ENCODE measurements around the gene COPB1.
A peak's percentile ranks its signal among the peaks of the same experiment; 100 is the strongest.
"Not testable (repeated sequence)": the region's sequence is repeated elsewhere in the genome, so short reads cannot be mapped to it uniquely, and the experiment has no call there.

The COPB1 gene

DNA sequence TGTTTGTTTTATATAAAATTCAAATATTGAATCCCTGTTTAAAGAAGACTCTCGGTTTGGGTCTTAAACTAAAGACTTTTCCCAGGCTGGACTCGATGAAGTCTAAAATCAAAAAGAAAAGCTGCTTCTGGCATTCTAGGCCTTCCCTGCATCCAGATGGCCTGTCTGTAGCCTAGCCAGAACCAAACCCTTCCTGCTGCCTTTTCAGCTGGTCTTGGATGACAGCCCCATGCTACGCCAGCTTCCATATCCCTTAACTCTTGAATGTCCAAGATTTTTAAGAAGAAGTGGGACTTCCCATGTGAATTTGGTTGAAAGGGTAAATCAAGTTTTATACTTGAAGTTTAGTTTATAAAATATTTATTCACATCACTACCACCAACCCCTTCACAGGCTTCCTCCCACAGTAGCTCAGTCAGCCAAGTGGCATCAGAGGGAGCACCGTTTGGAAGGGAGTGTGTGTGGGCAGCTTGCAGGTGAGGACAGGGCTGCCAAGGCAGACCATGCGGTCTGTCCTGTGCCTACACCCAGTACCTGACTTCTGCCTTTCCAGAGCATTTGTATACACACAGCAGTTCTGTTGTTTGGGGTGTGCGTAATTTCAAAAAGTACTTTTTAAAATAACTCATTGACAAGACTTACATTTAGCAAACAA, 38.8 kb upstream of the COPB1 start:
- no peak overlapping the region for H3K27ac ChIP-seq (ENCODE audit: insufficient read depth, low read length, poor library complexity, severe bottlenecking)
- H3K9me3 ChIP-seq (ENCODE audit: control insufficient read depth, low read length) = no peaks in the 10 kb centered on the region
- H3K27me3 ChIP-seq (replicated peaks; ENCODE audit: control insufficient read depth, insufficient read depth, low read length, poor library complexity, severe bottlenecking) = no peaks in the 10 kb centered on the region
- H3K36me3 ChIP-seq (ENCODE audit: control insufficient read depth, insufficient read depth, low read length) = no peaks in the 10 kb centered on the region
- no peaks in the 10 kb centered on the region for H3K4me1 ChIP-seq (ENCODE audit: control insufficient read depth, insufficient read depth, low read length, poor library complexity, severe bottlenecking)
- H3K4me3 ChIP-seq (ENCODE audit: insufficient read depth, low read depth, low read length, poor library complexity, severe bottlenecking) = no peak overlapping the region
- DNase-seq = no peak

DNA sequence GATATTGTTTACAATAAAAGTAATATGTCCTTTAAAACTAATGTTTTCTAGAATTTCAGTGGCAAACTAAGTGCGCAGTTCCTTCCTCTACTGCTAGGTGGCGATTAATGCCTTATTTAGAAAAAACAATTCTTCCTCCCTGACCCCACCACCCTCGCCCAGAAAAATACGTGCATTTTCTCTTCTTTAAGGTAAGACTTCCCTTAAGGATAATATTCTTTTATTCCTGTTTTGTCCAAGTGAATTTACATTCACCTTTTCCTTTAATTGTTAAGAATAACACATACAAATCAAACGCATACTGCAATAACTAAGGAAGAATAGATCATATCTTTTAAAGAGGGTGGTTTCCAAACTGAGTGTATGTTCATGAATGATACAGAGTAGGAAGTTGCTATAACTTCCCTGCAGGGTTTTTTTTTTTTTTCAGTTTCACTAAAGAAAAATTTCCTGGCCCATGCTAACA, 37.6 kb upstream of the COPB1 start:
- peak in 1 of 3 donors; percentile 7 for DNase-seq
- Histone ChIP-seq H3K9me3 (ENCODE audit: control insufficient read depth, low read length) (no peaks in the 10 kb centered on the region), H3K27me3 (replicated peaks; ENCODE audit: control insufficient read depth, insufficient read depth, low read length, poor library complexity, severe bottlenecking) (no peaks in the 10 kb centered on the region), H3K27ac (ENCODE audit: insufficient read depth, low read length, poor library complexity, severe bottlenecking) (peak overlapping the region; percentile 69), H3K36me3 (ENCODE audit: control insufficient read depth, insufficient read depth, low read length) (no peaks in the 10 kb centered on the region), H3K4me1 (ENCODE audit: control insufficient read depth, insufficient read depth, low read length, poor library complexity, severe bottlenecking) (no peaks in the 10 kb centered on the region), H3K4me3 (ENCODE audit: insufficient read depth, low read depth, low read length, poor library complexity, severe bottlenecking) (no peak overlapping the region)

DNA sequence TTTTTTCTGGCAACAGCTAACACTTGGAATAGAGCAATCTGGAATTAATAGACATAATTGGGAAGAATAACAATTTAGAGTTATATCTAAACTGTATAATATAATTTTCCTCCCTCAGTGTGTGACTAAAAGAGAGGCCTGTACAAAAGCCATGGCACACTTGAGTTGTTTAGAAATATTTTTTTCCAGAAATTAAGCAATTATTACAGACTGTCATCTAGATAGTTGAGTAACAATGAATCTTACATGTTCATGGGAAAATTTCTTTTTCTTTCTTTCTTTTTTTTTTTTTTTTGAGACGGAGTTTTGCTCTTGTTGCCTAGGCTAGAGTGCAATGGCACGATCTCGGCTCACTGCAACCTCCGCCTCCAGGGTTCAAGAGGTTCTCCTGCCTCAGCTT, 35.6 kb upstream of the COPB1 start:
- H3K4me1 ChIP-seq (ENCODE audit: control insufficient read depth, insufficient read depth, low read length, poor library complexity, severe bottlenecking); H3K27ac ChIP-seq (ENCODE audit: insufficient read depth, low read length, poor library complexity, severe bottlenecking); H3K4me3 ChIP-seq (ENCODE audit: insufficient read depth, low read depth, low read length, poor library complexity, severe bottlenecking); H3K27me3 ChIP-seq (replicated peaks; ENCODE audit: control insufficient read depth, insufficient read depth, low read length, poor library complexity, severe bottlenecking); H3K36me3 ChIP-seq (ENCODE audit: control insufficient read depth, insufficient read depth, low read length); H3K9me3 ChIP-seq (ENCODE audit: control insufficient read depth, low read length); DNase-seq: not testable (repeated sequence)

DNA sequence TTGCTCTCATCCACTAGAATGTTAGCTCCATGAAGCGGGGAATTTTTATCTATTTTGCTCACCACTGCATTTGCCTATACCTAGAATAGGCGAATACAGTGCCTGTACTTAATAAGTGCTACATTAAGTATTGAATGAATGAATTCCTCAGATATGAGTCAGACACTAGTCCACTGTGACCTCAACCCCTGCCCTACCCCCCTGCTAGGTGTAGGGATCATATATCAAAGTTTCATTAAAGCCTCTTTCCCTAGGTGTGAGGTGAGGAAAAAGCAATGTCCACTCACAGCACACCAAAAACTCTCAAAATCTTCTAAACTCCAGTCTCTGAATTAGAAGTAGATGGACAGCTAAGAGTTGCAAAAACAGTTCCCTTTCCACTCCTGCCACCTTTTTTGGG, 30.3 kb upstream of the COPB1 start:
- Histone ChIP-seq H3K4me3 (ENCODE audit: insufficient read depth, low read depth, low read length, poor library complexity, severe bottlenecking) (no peak overlapping the region), H3K27me3 (replicated peaks; ENCODE audit: control insufficient read depth, insufficient read depth, low read length, poor library complexity, severe bottlenecking) (no peaks in the 10 kb centered on the region), H3K36me3 (ENCODE audit: control insufficient read depth, insufficient read depth, low read length) (no peaks in the 10 kb centered on the region), H3K4me1 (ENCODE audit: control insufficient read depth, insufficient read depth, low read length, poor library complexity, severe bottlenecking) (no peaks in the 10 kb centered on the region), H3K9me3 (ENCODE audit: control insufficient read depth, low read length) (no peaks in the 10 kb centered on the region), H3K27ac (ENCODE audit: insufficient read depth, low read length, poor library complexity, severe bottlenecking) (no peak overlapping the region)
- DNase-seq = no peak

DNA sequence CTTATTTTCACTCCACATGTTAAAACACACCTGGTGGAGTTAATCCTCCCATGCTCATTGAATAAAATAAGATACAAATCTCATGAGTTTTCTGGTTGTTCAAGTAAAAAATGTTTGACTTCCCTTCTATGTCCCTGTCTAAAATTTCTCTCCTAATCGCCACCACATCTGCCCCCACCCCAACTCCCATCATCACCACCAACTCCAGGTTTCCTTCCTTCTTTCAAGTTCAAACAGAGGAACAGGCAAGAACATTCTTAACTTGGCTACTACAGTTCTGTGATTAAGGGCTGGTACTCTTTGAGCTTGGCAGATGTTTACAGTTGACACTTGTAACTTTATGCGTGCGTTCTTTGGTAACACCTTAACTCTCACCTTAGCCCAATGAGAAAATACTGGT, 29.7 kb upstream of the COPB1 start:
- Histone ChIP-seq H3K4me1 (ENCODE audit: control insufficient read depth, insufficient read depth, low read length, poor library complexity, severe bottlenecking) (no peaks in the 10 kb centered on the region), H3K27ac (ENCODE audit: insufficient read depth, low read length, poor library complexity, severe bottlenecking) (no peak overlapping the region), H3K27me3 (replicated peaks; ENCODE audit: control insufficient read depth, insufficient read depth, low read length, poor library complexity, severe bottlenecking) (no peaks in the 10 kb centered on the region), H3K9me3 (ENCODE audit: control insufficient read depth, low read length) (no peaks in the 10 kb centered on the region), H3K4me3 (ENCODE audit: insufficient read depth, low read depth, low read length, poor library complexity, severe bottlenecking) (no peak overlapping the region), H3K36me3 (ENCODE audit: control insufficient read depth, insufficient read depth, low read length) (no peaks in the 10 kb centered on the region)
- DNase-seq = no peak

DNA sequence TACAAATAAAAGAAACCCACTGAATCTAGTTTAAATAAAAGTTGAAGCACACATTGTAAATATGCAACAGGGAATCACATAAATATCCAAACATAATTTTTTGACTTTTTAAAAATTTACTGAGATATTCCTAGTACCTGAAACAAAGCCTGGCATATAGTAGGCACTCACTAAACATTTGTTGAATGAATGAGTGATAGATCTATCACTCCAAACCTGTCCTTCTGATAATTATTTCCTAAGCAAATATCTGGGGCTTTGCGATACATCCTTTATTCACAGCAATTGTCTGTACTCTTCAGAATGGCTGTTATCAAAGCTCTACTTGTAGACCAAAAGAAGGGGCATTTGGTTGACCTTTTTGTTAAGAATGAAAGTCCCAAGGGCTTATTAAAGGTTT, 23.2 kb upstream of the COPB1 start:
- Histone ChIP-seq H3K27ac (ENCODE audit: insufficient read depth, low read length, poor library complexity, severe bottlenecking) (no peak overlapping the region), H3K4me3 (ENCODE audit: insufficient read depth, low read depth, low read length, poor library complexity, severe bottlenecking) (no peak overlapping the region), H3K9me3 (ENCODE audit: control insufficient read depth, low read length) (no peaks in the 10 kb centered on the region), H3K36me3 (ENCODE audit: control insufficient read depth, insufficient read depth, low read length) (no peaks in the 10 kb centered on the region), H3K4me1 (ENCODE audit: control insufficient read depth, insufficient read depth, low read length, poor library complexity, severe bottlenecking) (peaks cover 16% of the 10 kb centered on the region), H3K27me3 (replicated peaks; ENCODE audit: control insufficient read depth, insufficient read depth, low read length, poor library complexity, severe bottlenecking) (no peaks in the 10 kb centered on the region)
- no peak for DNase-seq

DNA sequence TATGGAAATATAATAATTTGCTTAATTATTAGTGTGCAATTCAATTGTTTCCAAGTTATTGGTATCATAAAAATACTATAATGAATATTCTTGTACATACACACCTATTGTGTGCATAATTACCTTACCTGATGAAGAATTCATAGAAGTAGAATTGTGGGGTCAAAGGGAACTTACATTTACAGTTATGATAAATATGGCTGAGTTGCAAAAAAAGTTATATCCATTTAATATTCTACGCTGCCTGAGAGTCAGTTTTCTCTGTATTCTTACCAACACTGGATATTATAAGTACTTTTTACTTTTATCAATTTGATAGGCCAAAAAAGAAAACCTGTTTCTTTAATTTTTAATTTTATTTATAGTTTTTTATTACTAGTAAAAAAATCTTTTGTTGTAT, 22.6 kb upstream of the COPB1 start:
- DNase-seq = no peak
- no peak overlapping the region for H3K4me3 ChIP-seq (ENCODE audit: insufficient read depth, low read depth, low read length, poor library complexity, severe bottlenecking)
- H3K4me1 ChIP-seq (ENCODE audit: control insufficient read depth, insufficient read depth, low read length, poor library complexity, severe bottlenecking) = peaks cover 16% of the 10 kb centered on the region
- peaks cover 3% of the 10 kb centered on the region for H3K36me3 ChIP-seq (ENCODE audit: control insufficient read depth, insufficient read depth, low read length)
- no peak overlapping the region for H3K27ac ChIP-seq (ENCODE audit: insufficient read depth, low read length, poor library complexity, severe bottlenecking)
- no peaks in the 10 kb centered on the region for H3K27me3 ChIP-seq (replicated peaks; ENCODE audit: control insufficient read depth, insufficient read depth, low read length, poor library complexity, severe bottlenecking)
- no peaks in the 10 kb centered on the region for H3K9me3 ChIP-seq (ENCODE audit: control insufficient read depth, low read length)

DNA sequence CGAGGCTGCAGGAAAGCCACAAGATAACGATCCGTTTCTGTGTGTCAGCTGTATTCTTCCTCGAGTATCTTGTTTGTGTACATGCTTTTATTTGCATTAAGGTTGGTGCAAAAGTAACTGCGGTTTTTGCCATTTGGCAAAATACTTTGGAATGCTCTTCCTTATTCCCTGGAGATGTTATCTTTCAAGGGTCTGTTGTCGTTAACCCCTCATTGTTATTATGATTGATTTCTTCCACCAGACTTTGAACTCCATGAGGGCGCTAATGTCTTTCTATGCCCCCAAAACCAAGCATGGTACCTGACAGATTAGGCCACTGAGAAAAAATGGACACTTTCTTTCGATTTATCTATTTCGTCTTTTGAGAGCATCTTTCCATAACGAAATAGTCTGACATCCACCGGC, 21.1 kb upstream of the COPB1 start:
- peak overlapping the region; percentile 87 for H3K4me3 ChIP-seq (ENCODE audit: insufficient read depth, low read depth, low read length, poor library complexity, severe bottlenecking)
- H3K4me1 ChIP-seq (ENCODE audit: control insufficient read depth, insufficient read depth, low read length, poor library complexity, severe bottlenecking) = peaks cover 16% of the 10 kb centered on the region
- peaks cover 8% of the 10 kb centered on the region for H3K36me3 ChIP-seq (ENCODE audit: control insufficient read depth, insufficient read depth, low read length)
- H3K27me3 ChIP-seq (replicated peaks; ENCODE audit: control insufficient read depth, insufficient read depth, low read length, poor library complexity, severe bottlenecking) = no peaks in the 10 kb centered on the region
- no peak for DNase-seq
- no peaks in the 10 kb centered on the region for H3K9me3 ChIP-seq (ENCODE audit: control insufficient read depth, low read length)
- H3K27ac ChIP-seq (ENCODE audit: insufficient read depth, low read length, poor library complexity, severe bottlenecking) = peak overlapping the region; percentile 92

DNA sequence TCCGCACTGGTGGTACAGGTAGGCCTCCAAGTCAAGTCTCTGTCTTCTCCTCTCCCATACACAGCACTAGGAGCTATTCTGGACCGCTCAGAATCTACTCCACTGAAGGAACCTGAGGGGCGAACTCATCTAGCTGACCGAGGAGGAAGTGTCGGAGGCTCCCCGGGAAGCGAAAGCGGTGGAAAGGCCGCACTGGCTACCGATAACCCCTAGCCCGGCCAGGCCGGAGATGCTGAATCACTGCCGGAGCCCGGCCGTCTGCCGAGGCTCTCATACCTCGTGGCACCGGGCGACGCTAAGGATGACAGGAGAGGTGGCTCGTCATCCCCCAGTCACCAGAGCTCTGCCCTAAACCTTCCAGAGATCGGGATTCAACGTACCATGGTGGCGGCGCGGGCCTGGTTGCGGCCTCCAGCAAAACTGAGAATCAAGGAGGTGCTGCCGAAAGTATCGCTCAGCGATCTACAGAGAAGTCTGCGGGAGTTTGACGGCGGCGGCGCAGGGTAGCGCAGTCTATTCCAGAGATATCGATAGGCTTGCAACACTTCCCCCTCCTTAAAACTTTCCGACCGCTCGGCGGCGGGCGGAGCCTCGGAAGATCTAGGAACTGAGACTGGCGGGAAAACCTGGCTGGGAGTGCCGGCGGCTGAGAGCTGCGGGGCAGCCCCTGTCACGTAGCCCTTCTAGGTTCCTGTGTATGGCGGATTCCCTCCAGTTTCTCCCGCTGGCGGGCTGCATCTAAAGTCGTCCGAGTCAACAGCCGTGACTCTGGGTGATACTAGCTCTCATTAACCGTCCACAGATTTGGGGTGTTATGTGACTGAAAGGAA, 20.5 kb upstream of the COPB1 start, which contains the start of gene PSMA1:
PSMA1 (minus strand) TSS at position 470 of the 830 bp plus-strand sequence; CDS start at position 383, 87 bp downstream.
- peak; percentile 84 to 89 (median 87) for DNase-seq

DNA sequence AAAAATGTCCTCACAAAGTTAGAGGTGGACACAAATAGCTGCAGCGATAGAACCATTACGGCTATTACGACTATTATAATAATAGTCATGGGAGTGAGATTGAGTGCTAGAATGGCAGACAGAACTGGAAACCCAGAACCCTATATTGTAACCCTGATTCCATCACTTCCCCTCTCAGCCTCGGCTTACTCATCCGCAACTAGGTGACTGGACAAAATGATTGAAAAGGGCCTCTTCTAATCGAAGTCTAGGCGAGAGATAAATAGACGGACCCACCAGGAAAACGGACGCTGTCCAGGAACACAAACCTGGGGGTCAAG, 19.9 kb upstream of the COPB1 start:
- DNase-seq = no peak
- Histone ChIP-seq H3K27me3 (replicated peaks; ENCODE audit: control insufficient read depth, insufficient read depth, low read length, poor library complexity, severe bottlenecking) (no peaks in the 10 kb centered on the region), H3K4me3 (ENCODE audit: insufficient read depth, low read depth, low read length, poor library complexity, severe bottlenecking) (peak overlapping the region; percentile 87), H3K4me1 (ENCODE audit: control insufficient read depth, insufficient read depth, low read length, poor library complexity, severe bottlenecking) (peaks cover 16% of the 10 kb centered on the region), H3K9me3 (ENCODE audit: control insufficient read depth, low read length) (no peaks in the 10 kb centered on the region), H3K36me3 (ENCODE audit: control insufficient read depth, insufficient read depth, low read length) (peaks cover 15% of the 10 kb centered on the region), H3K27ac (ENCODE audit: insufficient read depth, low read length, poor library complexity, severe bottlenecking) (peak overlapping the region; percentile 92)

More for the DNA sequence above, 20.5 kb upstream of the COPB1 start, which contains the start of gene PSMA1:
- H3K4me3 ChIP-seq (ENCODE audit: insufficient read depth, low read depth, low read length, poor library complexity, severe bottlenecking) = peak within 1 kb of the TSS; percentile 87
- peaks cover 10% of the 10 kb centered on the region for H3K36me3 ChIP-seq (ENCODE audit: control insufficient read depth, insufficient read depth, low read length)
- no peaks in the 10 kb centered on the region for H3K27me3 ChIP-seq (replicated peaks; ENCODE audit: control insufficient read depth, insufficient read depth, low read length, poor library complexity, severe bottlenecking)
- no peaks in the 10 kb centered on the region for H3K9me3 ChIP-seq (ENCODE audit: control insufficient read depth, low read length)
- peak within 1 kb of the TSS; percentile 92 for H3K27ac ChIP-seq (ENCODE audit: insufficient read depth, low read length, poor library complexity, severe bottlenecking)
- peaks cover 16% of the 10 kb centered on the region for H3K4me1 ChIP-seq (ENCODE audit: control insufficient read depth, insufficient read depth, low read length, poor library complexity, severe bottlenecking)

All from effector memory CD4-positive, alpha-beta T cell (primary cell).